ENCODE results near the gene TNRC18. TPM values are rescaled to one million over a fixed set of nuclear protein-coding genes. Genes with fewer than 3 reads are reported as not detected.
A peak's percentile ranks its signal among the peaks of the same experiment; 100 is the strongest.

The TNRC18 gene
- total RNA-seq, 1 donor from 2014 or later = 197 TPM

DNA sequence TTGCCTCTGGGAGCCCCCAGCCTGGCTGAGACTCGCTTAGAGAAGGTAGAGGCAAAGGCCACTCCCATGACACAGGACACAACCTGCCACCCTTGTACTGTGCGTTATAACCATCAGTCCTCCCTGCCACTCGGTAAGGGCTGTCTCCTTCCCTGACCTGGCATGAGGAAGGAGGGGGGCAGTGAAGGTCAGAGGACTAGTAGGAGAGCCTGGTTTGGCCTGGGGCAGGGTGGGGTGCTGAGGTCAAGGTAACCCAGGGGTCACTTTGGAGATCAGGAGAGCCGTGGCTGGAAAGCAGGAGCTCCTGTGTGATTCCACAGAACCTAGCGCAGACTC, 6.9 kb upstream of the TNRC18 start:
- DNase-seq (ENCODE audit: low spot score, unreplicated experiment) = no peak
- Mint-ChIP-seq H3K4me1 (ENCODE audit: low read depth) (peaks cover 17% of the 10 kb centered on the region), H3K9me3 (ENCODE audit: low read depth) (peaks cover 3% of the 10 kb centered on the region), H3K27me3 (no peaks in the 10 kb centered on the region), H3K4me3 (ENCODE audit: low read depth) (peak overlapping the region; percentile 90), H3K27ac (peak overlapping the region; percentile 99), H3K36me3 (ENCODE audit: insufficient read depth) (peaks cover 21% of the 10 kb centered on the region)
- TF ChIP-seq, protein P1, sequence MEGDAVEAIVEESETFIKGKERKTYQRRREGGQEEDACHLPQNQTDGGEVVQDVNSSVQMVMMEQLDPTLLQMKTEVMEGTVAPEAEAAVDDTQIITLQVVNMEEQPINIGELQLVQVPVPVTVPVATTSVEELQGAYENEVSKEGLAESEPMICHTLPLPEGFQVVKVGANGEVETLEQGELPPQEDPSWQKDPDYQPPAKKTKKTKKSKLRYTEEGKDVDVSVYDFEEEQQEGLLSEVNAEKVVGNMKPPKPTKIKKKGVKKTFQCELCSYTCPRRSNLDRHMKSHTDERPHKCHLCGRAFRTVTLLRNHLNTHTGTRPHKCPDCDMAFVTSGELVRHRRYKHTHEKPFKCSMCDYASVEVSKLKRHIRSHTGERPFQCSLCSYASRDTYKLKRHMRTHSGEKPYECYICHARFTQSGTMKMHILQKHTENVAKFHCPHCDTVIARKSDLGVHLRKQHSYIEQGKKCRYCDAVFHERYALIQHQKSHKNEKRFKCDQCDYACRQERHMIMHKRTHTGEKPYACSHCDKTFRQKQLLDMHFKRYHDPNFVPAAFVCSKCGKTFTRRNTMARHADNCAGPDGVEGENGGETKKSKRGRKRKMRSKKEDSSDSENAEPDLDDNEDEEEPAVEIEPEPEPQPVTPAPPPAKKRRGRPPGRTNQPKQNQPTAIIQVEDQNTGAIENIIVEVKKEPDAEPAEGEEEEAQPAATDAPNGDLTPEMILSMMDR (IDR thresholded peaks at IDR 0.05; ENCODE audit: unreplicated experiment) = no peak

DNA sequence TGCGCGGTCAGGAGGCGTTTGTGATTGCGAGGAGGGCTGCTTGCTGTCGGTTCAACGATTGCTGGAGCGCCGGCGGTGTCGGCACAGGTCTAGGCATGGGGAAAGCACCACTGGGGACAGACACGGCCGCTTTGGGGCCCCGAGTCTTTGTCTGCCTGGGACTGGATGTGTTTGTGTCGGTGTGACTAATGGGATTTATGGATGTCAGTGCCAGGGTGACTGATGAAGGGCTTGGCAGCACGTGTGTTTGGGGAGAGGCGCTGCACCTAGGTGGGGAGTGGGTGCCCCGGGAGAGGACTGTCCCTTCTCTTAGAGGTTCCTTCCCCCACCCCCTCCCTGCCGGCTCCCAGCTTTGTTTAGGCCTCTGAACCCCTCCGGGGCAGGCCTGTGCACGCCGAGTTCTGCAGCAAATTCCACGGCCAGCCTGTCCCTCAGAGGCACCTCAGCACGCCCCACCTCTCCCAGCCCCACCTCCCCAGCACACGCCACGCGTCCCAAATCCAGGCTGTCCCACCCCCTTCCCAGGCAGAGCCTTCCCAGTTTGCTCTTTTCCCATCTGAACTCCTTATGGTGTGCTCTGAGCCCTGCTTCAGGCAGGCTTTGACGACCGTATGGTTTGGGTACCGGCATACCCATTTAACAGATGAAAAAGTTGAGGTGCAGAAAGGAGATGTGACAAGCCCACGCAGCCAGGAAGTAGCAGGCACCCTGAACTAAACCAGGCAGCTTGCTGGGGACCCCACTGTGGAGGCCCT, 6.4 kb upstream of the TNRC18 start:
- TF ChIP-seq, protein P1 (IDR thresholded peaks at IDR 0.05; ENCODE audit: unreplicated experiment) = no peak
- Mint-ChIP-seq H3K27ac (peak overlapping the region; percentile 99), H3K27me3 (no peaks in the 10 kb centered on the region), H3K36me3 (ENCODE audit: insufficient read depth) (peaks cover 20% of the 10 kb centered on the region), H3K4me1 (ENCODE audit: low read depth) (peaks cover 17% of the 10 kb centered on the region), H3K4me3 (ENCODE audit: low read depth) (peak overlapping the region; percentile 90), H3K9me3 (ENCODE audit: low read depth) (peaks cover 3% of the 10 kb centered on the region)
- DNase-seq (ENCODE audit: low spot score, unreplicated experiment) = no peak

DNA sequence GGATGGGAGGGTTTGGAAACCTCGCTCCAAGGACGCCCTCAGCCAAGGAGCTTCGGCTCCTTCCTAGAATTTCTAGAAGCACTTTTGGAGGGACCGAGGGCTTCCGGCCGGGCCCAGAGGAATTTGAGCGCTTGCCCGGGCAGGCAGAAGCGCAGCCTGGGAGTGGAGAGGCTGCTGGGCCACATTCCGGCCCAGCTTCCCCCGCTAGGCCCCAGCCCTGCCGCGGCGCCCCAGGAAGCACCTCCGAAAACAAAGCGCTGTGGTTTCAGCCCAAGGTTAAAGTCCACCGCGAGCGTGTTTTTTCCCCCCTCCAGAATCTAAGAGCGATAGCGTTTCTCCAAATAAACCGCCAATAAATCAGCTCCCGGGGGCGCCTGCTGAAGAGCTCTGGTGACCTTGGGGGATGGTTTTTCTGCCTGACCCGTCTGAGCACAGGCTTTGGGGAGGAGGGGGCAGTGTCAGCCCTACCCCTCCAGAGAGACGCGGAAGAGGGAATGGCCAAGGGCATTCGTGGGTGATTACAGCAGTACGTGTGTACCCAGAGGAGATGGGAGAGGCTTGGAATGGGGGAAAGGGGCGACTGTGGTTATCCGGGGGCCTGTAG, 5.7 kb upstream of the TNRC18 start:
- no peaks in the 10 kb centered on the region for H3K27me3 Mint-ChIP-seq
- H3K36me3 Mint-ChIP-seq (ENCODE audit: insufficient read depth) = peaks cover 16% of the 10 kb centered on the region
- H3K4me3 Mint-ChIP-seq (ENCODE audit: low read depth) = peak overlapping the region; percentile 90
- DNase-seq (ENCODE audit: low spot score, unreplicated experiment) = peak; percentile 65
- H3K9me3 Mint-ChIP-seq (ENCODE audit: low read depth) = peaks cover 3% of the 10 kb centered on the region
- TF ChIP-seq, protein P1 (IDR thresholded peaks at IDR 0.05; ENCODE audit: unreplicated experiment) = no peak
- peak overlapping the region; percentile 99 for H3K27ac Mint-ChIP-seq
- peaks cover 17% of the 10 kb centered on the region for H3K4me1 Mint-ChIP-seq (ENCODE audit: low read depth)

DNA sequence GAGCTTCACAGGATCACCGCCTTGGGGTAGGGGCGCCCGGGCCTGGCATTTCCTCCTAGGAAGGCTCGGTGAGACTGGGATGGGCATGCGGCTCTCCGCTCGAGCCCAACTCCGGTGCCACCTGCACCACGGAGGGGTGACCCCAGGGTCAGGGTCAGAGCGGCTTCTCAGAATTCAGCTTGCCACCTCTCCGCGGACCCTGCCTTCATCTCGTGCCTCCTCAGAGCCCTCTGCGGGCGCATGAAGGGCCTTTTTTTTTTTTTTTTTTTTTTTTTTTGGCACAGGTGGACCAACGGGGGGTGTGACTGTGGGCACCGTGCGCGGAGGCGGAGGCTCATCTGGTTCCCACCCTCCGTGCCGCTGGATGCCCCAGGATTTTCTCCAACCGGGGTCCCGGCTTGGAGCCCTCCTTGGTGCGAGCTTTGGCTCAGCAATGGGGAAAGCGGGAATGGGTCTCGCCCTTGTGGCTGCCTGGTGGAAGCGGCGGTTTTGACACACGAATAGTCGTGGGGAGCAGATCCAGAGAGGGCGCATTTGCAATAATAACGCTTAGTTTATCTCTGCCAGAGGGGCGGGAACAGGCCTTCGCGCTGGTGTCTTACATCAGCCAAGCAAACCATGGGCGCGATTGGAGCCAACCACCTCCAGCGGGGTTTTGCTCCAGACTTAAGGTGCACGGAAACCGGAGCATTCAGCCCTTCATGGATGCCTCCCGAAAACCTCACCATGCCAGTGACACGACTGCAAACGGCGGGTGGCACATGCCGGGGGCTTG, 5.0 kb upstream of the TNRC18 start:
- Mint-ChIP-seq H3K27me3 (no peaks in the 10 kb centered on the region), H3K27ac (peak overlapping the region; percentile 99), H3K36me3 (ENCODE audit: insufficient read depth) (peaks cover 15% of the 10 kb centered on the region), H3K4me1 (ENCODE audit: low read depth) (peaks cover 17% of the 10 kb centered on the region), H3K4me3 (ENCODE audit: low read depth) (peak overlapping the region; percentile 90), H3K9me3 (ENCODE audit: low read depth) (peaks cover 3% of the 10 kb centered on the region)
- DNase-seq (ENCODE audit: low spot score, unreplicated experiment) = peak; percentile 23
- TF ChIP-seq, protein P1 (IDR thresholded peaks at IDR 0.05; ENCODE audit: unreplicated experiment) = no peak

DNA sequence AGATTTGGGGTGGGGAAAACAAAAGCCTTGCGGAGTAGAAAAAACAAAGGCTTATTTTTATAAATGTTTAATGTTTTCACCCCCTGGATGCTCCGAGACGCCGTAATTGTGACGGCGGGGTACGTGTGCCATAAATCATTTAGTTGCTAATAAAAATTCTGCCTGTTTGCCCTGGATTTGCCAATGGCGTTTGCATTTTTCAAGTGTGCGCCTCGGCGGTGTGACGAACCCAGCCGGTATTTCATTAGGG, 2.5 kb upstream of the TNRC18 start:
- H3K27ac Mint-ChIP-seq = peak overlapping the region; percentile 100
- no peak for DNase-seq (ENCODE audit: low spot score, unreplicated experiment)
- TF ChIP-seq, protein P1 (IDR thresholded peaks at IDR 0.05; ENCODE audit: unreplicated experiment) = no peak
- H3K9me3 Mint-ChIP-seq (ENCODE audit: low read depth) = no peaks in the 10 kb centered on the region
- H3K27me3 Mint-ChIP-seq = no peaks in the 10 kb centered on the region
- H3K36me3 Mint-ChIP-seq (ENCODE audit: insufficient read depth) = no peaks in the 10 kb centered on the region
- peaks cover 12% of the 10 kb centered on the region for H3K4me1 Mint-ChIP-seq (ENCODE audit: low read depth)
- peak overlapping the region; percentile 90 for H3K4me3 Mint-ChIP-seq (ENCODE audit: low read depth)
